Vagina (tissue), 2 donors: ENCODE data around the gene TBC1D10B. TPM values are rescaled to one million over a fixed set of nuclear protein-coding genes. Genes with fewer than 3 reads are reported as not detected.

Experiments used
- DNase-seq, 2 donors: peaks; one replicate each; pipeline ENCODE4 v3.0.0-alpha.2; 2017; ENCODE audit errors: extremely low spot score in 2 of 2
- H3K27ac ChIP-seq: fragments of 200-600 bp; sonication (generic); one replicate; pipeline ENCODE4 v1.5.1; 2019
- H3K27me3 ChIP-seq: fragments of 200-600 bp; sonication (generic); one replicate; pipeline ENCODE4 v1.5.1; 2019
- H3K36me3 ChIP-seq, 2 donors: fragments of 200-600 bp; sonication (generic); one replicate each; pipeline ENCODE4 v1.5.1; 2017 to 2019
- H3K4me1 ChIP-seq: fragments of 200-600 bp; sonication (generic); one replicate; pipeline ENCODE4 v1.5.1; 2019
- H3K4me3 ChIP-seq, 2 donors: fragments of 200-600 bp; sonication (generic); 1 replicate in 1 of 2; 2 replicates in 1 of 2; pipeline ENCODE4 v1.5.1; 2016 to 2019
- H3K9me3 ChIP-seq: fragments of 200-600 bp; sonication (generic); one replicate; pipeline ENCODE4 v1.5.1; 2019
- CTCF ChIP-seq, 3 experiments: fragments of 450-650 bp in 2 of 3; fragments of 200-600 bp in 1 of 3; sonication (generic) in 1 of 3; IDR thresholded peaks; one replicate each; pipeline ENCODE4 v1.5.1; 2017 to 2019; ENCODE audit warnings: antibody characterized with exemption in 3 of 3, mild to moderate bottlenecking in 2 of 3, moderate library complexity in 2 of 3
- POLR2A ChIP-seq, 2 donors: fragments of 450-650 bp; IDR thresholded peaks; one replicate each; pipeline ENCODE4 v1.6.1; 2017; ENCODE audit warnings: antibody characterized with exemption in 2 of 2, mild to moderate bottlenecking in 2 of 2, moderate library complexity in 2 of 2
- POLR2AphosphoS5 ChIP-seq, 2 donors: sonication (generic); formaldehyde crosslinking; IDR thresholded peaks; one replicate each; pipeline ENCODE4 v1.9.0; 2017; ENCODE audit warnings: antibody characterized with exemption in 2 of 2, mild to moderate bottlenecking in 2 of 2, low read depth in 1 of 2; ENCODE audit not compliant: insufficient read depth in 1 of 2
- intact Hi-C: fragments of 100-400 bp; cut with DNase I; formaldehyde crosslinking; loops from one replicate; pipeline ENCODE4 v1.15.1; 2023
- total RNA-seq: library from RNA; depleted of rRNA; stranded (reverse); fragments of >200 nt; gene quantifications from one replicate; pipeline ENCODE4 v1.2.3, GENCODE V29; 2016

TBC1D10B gene
- total RNA-seq, 1 donor from 2014 or later, result 42.2 TPM

DNA sequence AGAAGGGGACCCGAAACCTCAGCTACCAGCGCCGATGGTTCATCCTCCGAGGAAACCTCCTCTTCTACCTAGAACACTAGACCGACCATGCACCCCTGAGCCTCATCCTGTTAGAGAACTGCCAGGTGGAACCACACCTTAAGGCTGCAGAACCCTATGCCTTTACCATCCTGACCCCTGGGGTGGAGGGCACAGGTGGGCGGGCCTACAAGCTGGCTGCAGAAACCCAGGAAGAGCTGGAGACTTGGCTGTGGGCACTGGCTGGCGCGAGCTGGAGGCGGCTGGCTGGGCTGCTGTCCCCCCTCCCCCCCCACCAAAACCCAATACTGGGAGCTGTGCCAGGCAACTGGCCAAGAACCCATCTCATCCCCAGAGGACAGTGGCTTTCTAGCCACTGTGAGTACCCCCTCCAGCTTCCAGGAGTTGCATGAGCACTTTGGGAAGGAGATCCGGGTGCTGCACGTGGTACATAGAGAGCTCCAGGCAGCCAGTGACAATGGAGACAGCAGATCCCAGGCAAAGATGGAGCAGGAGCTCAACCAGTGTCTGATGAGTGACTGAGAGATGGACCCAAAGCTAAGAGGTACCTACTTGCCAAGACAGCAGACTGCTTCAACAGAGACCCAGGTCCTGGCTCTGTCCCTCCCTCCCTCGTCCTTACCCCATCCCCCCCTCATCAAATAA lies 13.8 kb downstream of the TBC1D10B start:
- DNase-seq, result peak in 1 of 2 donors; percentile 86
- H3K27me3 ChIP-seq, result no peaks in the 10 kb centered on the region
- intact Hi-C loops, result no loop called here
- TF ChIP-seq POLR2AphosphoS5 (IDR thresholded peaks at IDR 0.05; ENCODE audit: insufficient read depth in 1 of 2, low read depth in 1 of 2), result no peak
- no peak for TF ChIP-seq CTCF (IDR thresholded peaks at IDR 0.05)
- no peak for TF ChIP-seq POLR2A (IDR thresholded peaks at IDR 0.05)
- peaks cover 0 to 36% of the 10 kb centered on the region in 2 donors for H3K36me3 ChIP-seq
- H3K4me3 ChIP-seq, result peak overlapping the region in 1 of 2 donors; percentile 100
- peak overlapping the region; percentile 92 for H3K27ac ChIP-seq
- peaks cover 48% of the 10 kb centered on the region for H3K4me1 ChIP-seq
- H3K9me3 ChIP-seq, result no peaks in the 10 kb centered on the region

GRCh38 chr16:30355954-30356308 lies 14.4 kb downstream of the TBC1D10B start:
- peak in 1 of 2 donors; percentile 91 for DNase-seq
- Histone ChIP-seq H3K4me3 (peak overlapping the region; percentile 96 to 100), H3K4me1 (peaks cover 51% of the 10 kb centered on the region), H3K27me3 (no peaks in the 10 kb centered on the region), H3K27ac (peak overlapping the region; percentile 92), H3K9me3 (no peaks in the 10 kb centered on the region), H3K36me3 (peaks cover 0 to 42% of the 10 kb centered on the region in 2 donors)
- TF ChIP-seq CTCF (IDR thresholded peaks at IDR 0.05), result no peak
- no peak for TF ChIP-seq POLR2AphosphoS5 (IDR thresholded peaks at IDR 0.05; ENCODE audit: insufficient read depth in 1 of 2, low read depth in 1 of 2)
- no peak for TF ChIP-seq POLR2A (IDR thresholded peaks at IDR 0.05)
- intact Hi-C loops, result no loop called here

DNA sequence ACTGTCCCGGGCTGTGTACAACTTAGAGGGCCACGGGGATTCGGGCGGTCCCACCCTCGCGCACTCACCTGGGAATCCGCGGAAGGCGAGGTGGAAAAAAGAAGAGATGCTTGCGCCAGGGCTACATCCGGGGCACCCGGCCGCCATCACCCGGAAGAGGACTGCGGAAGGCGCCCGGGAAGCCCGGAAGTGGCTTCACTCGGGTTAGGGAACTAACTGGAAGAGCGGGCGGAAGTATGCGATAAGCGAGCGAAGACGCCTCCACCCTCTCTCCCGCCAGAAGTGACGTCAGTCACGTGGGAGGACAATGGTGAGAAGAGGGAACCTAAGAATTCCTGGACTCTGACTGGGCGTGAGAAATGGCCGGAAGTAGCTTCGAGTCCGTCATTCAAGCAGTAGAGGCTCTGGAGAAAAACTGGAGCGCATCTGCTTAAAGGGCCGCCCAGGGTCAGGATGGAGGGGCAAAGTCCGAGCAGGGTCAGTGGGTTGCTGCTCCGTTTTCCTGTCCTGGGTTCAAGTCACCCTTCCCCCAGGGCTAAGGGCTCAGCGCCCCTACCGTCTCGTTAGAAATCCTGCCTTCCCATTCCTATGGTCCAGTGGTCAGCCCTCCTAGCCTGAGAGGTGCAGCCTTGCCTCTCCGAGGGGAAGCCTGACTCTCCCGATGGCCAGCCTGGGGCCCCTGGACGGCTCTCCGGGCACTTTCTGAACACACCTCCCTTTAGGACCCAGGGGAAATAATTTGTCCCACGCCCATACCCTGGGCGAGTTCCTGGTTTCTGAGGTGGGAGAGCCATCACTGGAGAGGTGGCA lies 14.9 kb downstream of the TBC1D10B start, which contains the start of gene CD2BP2:
TSS of gene CD2BP2 (minus strand) at position 165 of the 810 bp plus-strand sequence. CDS start 627 bp downstream, outside the sequence.
- Histone ChIP-seq H3K27ac (peak within 1 kb of the TSS; percentile 92), H3K36me3 (peaks cover 0 to 44% of the 10 kb centered on the region in 2 donors), H3K9me3 (no peaks in the 10 kb centered on the region), H3K4me1 (peaks cover 51% of the 10 kb centered on the region), H3K27me3 (no peaks in the 10 kb centered on the region), H3K4me3 (peak within 1 kb of the TSS; percentile 96 to 100)
- intact Hi-C loops, result no loop called here
- TF ChIP-seq POLR2AphosphoS5 (IDR thresholded peaks at IDR 0.05; ENCODE audit: insufficient read depth in 1 of 2, low read depth in 1 of 2) (peak; percentile 94 to 98), POLR2A (IDR thresholded peaks at IDR 0.05) (peak; percentile 17 to 25), CTCF (IDR thresholded peaks at IDR 0.05) (no peak)
- peak in 1 of 2 donors; percentile 99 for DNase-seq

DNA sequence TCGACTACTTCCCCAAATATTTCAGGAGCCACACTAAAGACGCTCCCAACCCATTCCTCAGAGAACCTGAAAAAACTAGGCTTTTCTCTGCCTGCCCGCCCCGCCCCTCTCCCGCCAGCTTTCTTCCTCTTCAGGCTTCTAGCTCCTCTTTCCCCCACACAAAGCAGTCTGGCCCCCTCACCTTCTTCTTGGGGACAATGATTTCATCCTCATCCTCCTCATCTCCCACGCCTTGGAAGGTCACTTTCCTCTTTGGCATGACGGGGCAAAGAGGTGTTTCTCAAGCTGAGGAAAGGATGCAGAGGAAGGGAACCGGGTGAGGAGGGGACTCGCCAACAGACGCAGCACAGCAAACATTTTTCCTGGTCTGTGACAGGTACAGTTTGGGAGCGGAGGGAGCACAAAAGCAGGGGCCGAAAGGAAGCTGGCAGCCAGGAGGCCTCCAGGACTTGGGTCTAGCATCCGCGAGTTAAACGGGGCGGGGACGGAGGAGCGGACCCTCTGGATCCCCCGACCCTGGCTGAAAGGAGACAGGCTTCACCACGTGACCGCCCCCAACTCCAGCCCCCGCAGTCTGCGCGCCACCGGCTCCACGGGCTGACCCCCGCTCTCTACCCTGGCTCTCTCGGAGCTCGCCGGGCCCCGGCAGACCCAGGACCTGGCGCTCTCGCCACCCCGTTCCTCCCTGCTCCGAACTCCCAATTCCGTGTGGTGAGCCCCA lies 15.7 kb downstream of the TBC1D10B start:
- Histone ChIP-seq H3K4me1 (peaks cover 51% of the 10 kb centered on the region), H3K4me3 (peak overlapping the region; percentile 96 to 100), H3K9me3 (no peaks in the 10 kb centered on the region), H3K36me3 (peaks cover 0 to 43% of the 10 kb centered on the region in 2 donors), H3K27ac (peak overlapping the region; percentile 92), H3K27me3 (no peaks in the 10 kb centered on the region)
- DNase-seq, result no peak
- TF ChIP-seq POLR2A (IDR thresholded peaks at IDR 0.05) (no peak), CTCF (IDR thresholded peaks at IDR 0.05) (no peak), POLR2AphosphoS5 (IDR thresholded peaks at IDR 0.05; ENCODE audit: insufficient read depth in 1 of 2, low read depth in 1 of 2) (no peak)
- intact Hi-C loops, result no loop called here
